Measurements from ENCODE around the gene CEP128. TPM values are rescaled to one million over a fixed set of nuclear protein-coding genes. Genes with fewer than 3 reads are reported as not detected.
"Not testable (repeated sequence)": the region's sequence is repeated elsewhere in the genome, so short reads cannot be mapped to it uniquely, and the experiment has no call there.

CEP128 gene
- total RNA-seq, 1 donor = 8.2 TPM

GRCh38 chr14:80927083-80927989 is 14.2 kb downstream of the CEP128 start:
- peak; percentile 24 for TF ChIP-seq CTCF (IDR thresholded peaks at IDR 0.05; ENCODE audit: insufficient read depth, low read depth, low read length)

GRCh38 chr14:80926397-80927082 is 15.0 kb downstream of the CEP128 start:
- TF ChIP-seq CTCF (IDR thresholded peaks at IDR 0.05; ENCODE audit: insufficient read depth, low read depth, low read length) = no peak
- H3K4me3 ChIP-seq (ENCODE audit: low read depth, low read length) = no peak overlapping the region
- peak; percentile 75 for DNase-seq (ENCODE audit: low read depth)

More at GRCh38 chr14:80927083-80927989, 14.2 kb downstream of the CEP128 start:
- no peak for DNase-seq (ENCODE audit: low read depth)
- no peak overlapping the region for H3K4me3 ChIP-seq (ENCODE audit: low read depth, low read length)

DNA sequence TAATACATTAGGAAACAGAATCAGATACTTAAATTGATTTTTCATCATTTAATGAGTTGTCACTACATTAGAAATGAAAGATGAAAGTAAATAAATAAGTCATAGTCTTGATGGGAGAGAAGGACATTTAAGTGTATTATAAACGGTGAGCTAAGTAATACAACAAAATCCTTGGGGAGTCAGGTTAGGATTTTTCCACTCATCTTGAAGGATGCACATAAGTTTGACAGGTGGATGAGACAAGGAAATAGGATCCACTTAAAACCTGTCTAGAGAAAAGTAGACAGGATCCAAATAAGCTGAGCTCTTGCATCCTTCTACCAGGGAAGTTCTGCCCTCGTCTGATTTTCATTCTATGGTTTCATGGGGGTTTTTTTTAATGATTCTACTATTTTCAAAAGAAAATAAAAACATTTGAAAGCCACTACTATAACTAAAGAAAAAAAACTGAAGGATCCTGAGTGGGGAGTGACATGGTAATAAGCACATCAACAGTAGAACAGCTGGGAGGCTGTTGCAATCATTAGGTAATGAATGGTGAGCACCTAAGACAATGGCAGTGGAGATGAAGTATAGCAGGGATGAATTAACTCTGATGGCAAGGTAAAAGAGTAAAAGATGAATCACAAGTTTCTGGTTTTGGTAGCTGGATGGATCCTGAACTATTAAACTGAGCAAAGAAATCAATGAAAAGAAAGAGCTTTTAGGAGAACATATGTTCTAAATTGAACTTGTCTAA is 17.0 kb downstream of the CEP128 start:
- no peak overlapping the region for H3K4me3 ChIP-seq (ENCODE audit: low read depth, low read length)
- DNase-seq (ENCODE audit: low read depth) = no peak
- no peak for TF ChIP-seq CTCF (IDR thresholded peaks at IDR 0.05; ENCODE audit: insufficient read depth, low read depth, low read length)

DNA sequence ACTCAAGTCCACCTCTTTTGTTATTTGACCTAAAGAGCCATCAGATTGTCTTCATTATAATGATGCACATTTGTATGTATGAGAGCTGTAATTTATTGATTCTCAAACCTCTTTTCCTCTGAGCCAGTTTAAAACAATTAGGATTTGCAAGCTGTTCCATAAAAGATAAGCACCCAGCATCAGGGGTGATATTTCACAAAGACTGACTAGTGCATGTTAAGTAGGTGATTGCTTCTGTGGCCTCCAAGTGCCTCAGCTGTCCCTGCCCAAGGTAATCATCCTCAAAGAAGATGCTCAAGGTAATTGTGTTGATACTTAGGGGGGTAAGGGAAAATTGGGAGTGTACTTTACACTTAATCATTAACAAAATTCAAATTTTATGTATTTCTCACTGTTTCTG is 18.2 kb downstream of the CEP128 start:
- no peak for DNase-seq (ENCODE audit: low read depth)
- no peak overlapping the region for H3K4me3 ChIP-seq (ENCODE audit: low read depth, low read length)

GRCh38 chr14:80919622-80920021 is 21.9 kb downstream of the CEP128 start:
- no peak for DNase-seq (ENCODE audit: low read depth)
- no peak overlapping the region for H3K4me3 ChIP-seq (ENCODE audit: low read depth, low read length)
- no peak for TF ChIP-seq CTCF (IDR thresholded peaks at IDR 0.05; ENCODE audit: insufficient read depth, low read depth, low read length)

More for the DNA sequence above, 18.2 kb downstream of the CEP128 start:
- no peak for TF ChIP-seq CTCF (IDR thresholded peaks at IDR 0.05; ENCODE audit: insufficient read depth, low read depth, low read length)

GRCh38 chr14:80912013-80912412 is 29.5 kb downstream of the CEP128 start:
- not testable (repeated sequence) for H3K4me3 ChIP-seq (ENCODE audit: low read depth, low read length); DNase-seq (ENCODE audit: low read depth)

- H3K4me3 ChIP-seq (ENCODE audit: low read depth, low read length) = no peak overlapping the region
- no peak for TF ChIP-seq CTCF (IDR thresholded peaks at IDR 0.05; ENCODE audit: insufficient read depth, low read depth, low read length)
- DNase-seq (ENCODE audit: low read depth) = no peak
These were observed 34.6 kb downstream of the CEP128 start for GRCh38 chr14:80906946-80907345.

Measured in fibroblast of villous mesenchyme (primary cell).